Measurements from ENCODE around the gene XPR1. TPM values are rescaled to one million over a fixed set of nuclear protein-coding genes. Genes with fewer than 3 reads are reported as not detected.

Gene XPR1
- total RNA-seq, 1 donor from 2014 or later = 46.7 TPM

- H3K4me3 Mint-ChIP-seq = no peak overlapping the region
- peaks cover under 1% of the 10 kb centered on the region for H3K36me3 Mint-ChIP-seq (ENCODE audit: low read depth)
- no peak for DNase-seq (ENCODE audit: low read depth, low spot score)
- no peaks in the 10 kb centered on the region for H3K9me3 Mint-ChIP-seq
- H3K27ac Mint-ChIP-seq (ENCODE audit: unreplicated experiment) = no peak overlapping the region
- TF ChIP-seq CTCF (conservative IDR thresholded peaks at IDR 0.05) = no peak
- H3K4me1 Mint-ChIP-seq = no peaks in the 10 kb centered on the region
- H3K27me3 Mint-ChIP-seq (ENCODE audit: low read depth) = no peaks in the 10 kb centered on the region
These were observed 257.0 kb downstream of the XPR1 start for GRCh38 chr1:180888870-180889269.

GRCh38 chr1:180889325-180889724 lies 257.5 kb downstream of the XPR1 start:
- no peak for DNase-seq (ENCODE audit: low read depth, low spot score)
- no peak overlapping the region for H3K27ac Mint-ChIP-seq (ENCODE audit: unreplicated experiment)
- no peaks in the 10 kb centered on the region for H3K4me1 Mint-ChIP-seq
- H3K36me3 Mint-ChIP-seq (ENCODE audit: low read depth) = no peaks in the 10 kb centered on the region
- no peak for TF ChIP-seq CTCF (conservative IDR thresholded peaks at IDR 0.05)
- no peaks in the 10 kb centered on the region for H3K9me3 Mint-ChIP-seq
- no peak overlapping the region for H3K4me3 Mint-ChIP-seq
- no peaks in the 10 kb centered on the region for H3K27me3 Mint-ChIP-seq (ENCODE audit: low read depth)

GRCh38 chr1:180892272-180892671 lies 260.4 kb downstream of the XPR1 start:
- Mint-ChIP-seq H3K9me3 (no peaks in the 10 kb centered on the region), H3K4me3 (no peak overlapping the region), H3K27me3 (ENCODE audit: low read depth) (no peaks in the 10 kb centered on the region), H3K27ac (ENCODE audit: unreplicated experiment) (no peak overlapping the region), H3K4me1 (no peaks in the 10 kb centered on the region), H3K36me3 (ENCODE audit: low read depth) (no peaks in the 10 kb centered on the region)
- no peak for TF ChIP-seq CTCF (conservative IDR thresholded peaks at IDR 0.05)
- no peak for DNase-seq (ENCODE audit: low read depth, low spot score)

GRCh38 chr1:180892675-180893074 lies 260.9 kb downstream of the XPR1 start:
- Mint-ChIP-seq H3K27ac (ENCODE audit: unreplicated experiment) (peak overlapping the region; percentile 59), H3K36me3 (ENCODE audit: low read depth) (no peaks in the 10 kb centered on the region), H3K9me3 (no peaks in the 10 kb centered on the region), H3K4me1 (no peaks in the 10 kb centered on the region), H3K4me3 (no peak overlapping the region), H3K27me3 (ENCODE audit: low read depth) (no peaks in the 10 kb centered on the region)
- TF ChIP-seq CTCF (conservative IDR thresholded peaks at IDR 0.05) = no peak
- DNase-seq (ENCODE audit: low read depth, low spot score) = no peak

- Mint-ChIP-seq H3K27ac (ENCODE audit: unreplicated experiment) (peak overlapping the region; percentile 52), H3K9me3 (no peaks in the 10 kb centered on the region), H3K4me3 (no peak overlapping the region), H3K36me3 (ENCODE audit: low read depth) (no peaks in the 10 kb centered on the region), H3K4me1 (peaks cover 4% of the 10 kb centered on the region), H3K27me3 (ENCODE audit: low read depth) (no peaks in the 10 kb centered on the region)
- TF ChIP-seq CTCF (conservative IDR thresholded peaks at IDR 0.05) = no peak
- no peak for DNase-seq (ENCODE audit: low read depth, low spot score)
These were observed 261.8 kb downstream of the XPR1 start for GRCh38 chr1:180893614-180894013.

- no peak overlapping the region for H3K4me3 Mint-ChIP-seq
- no peaks in the 10 kb centered on the region for H3K9me3 Mint-ChIP-seq
- DNase-seq (ENCODE audit: low read depth, low spot score) = no peak
- no peak for TF ChIP-seq CTCF (conservative IDR thresholded peaks at IDR 0.05)
- no peaks in the 10 kb centered on the region for H3K27me3 Mint-ChIP-seq (ENCODE audit: low read depth)
- no peak overlapping the region for H3K27ac Mint-ChIP-seq (ENCODE audit: unreplicated experiment)
- no peaks in the 10 kb centered on the region for H3K36me3 Mint-ChIP-seq (ENCODE audit: low read depth)
- peaks cover 14% of the 10 kb centered on the region for H3K4me1 Mint-ChIP-seq
These were observed 264.3 kb downstream of the XPR1 start for GRCh38 chr1:180896161-180896560.

Measured in neural crest cell (in vitro differentiated cells).